Tibial nerve (tissue), 4 donors: ENCODE data around the gene CFAP92.

Experiments
- CTCF ChIP-seq, 5 experiments: fragments of 200-600 bp in 3 of 5; fragments of 450-650 bp in 2 of 5; sonication (generic) in 3 of 5; IDR thresholded peaks; one replicate each; pipeline ENCODE4 v1.5.1; 2016 to 2019; ENCODE audit warnings: antibody characterized with exemption in 5 of 5, mild to moderate bottlenecking in 3 of 5, moderate library complexity in 2 of 5
- EP300 ChIP-seq, 2 donors: sonication (generic); formaldehyde crosslinking; IDR thresholded peaks; one replicate each; pipeline ENCODE4 v1.6.1; 2017; ENCODE audit warnings: antibody characterized with exemption in 2 of 2, mild to moderate bottlenecking in 1 of 2
- POLR2A ChIP-seq, 2 donors: fragments of 450-650 bp; IDR thresholded peaks; one replicate each; pipeline ENCODE4 v1.6.1; 2017; ENCODE audit warnings: antibody characterized with exemption in 2 of 2, mild to moderate bottlenecking in 2 of 2, moderate library complexity in 2 of 2

- TF ChIP-seq CTCF (IDR thresholded peaks at IDR 0.05) (no peak), EP300 (IDR thresholded peaks at IDR 0.05) (no peak), POLR2A (IDR thresholded peaks at IDR 0.05) (no peak)
Observed at GRCh38 chr3:129014148-129014547, 20.3 kb upstream of the CFAP92 start.
